ENCODE results near the gene CCNY.

The CCNY gene

GRCh38 chr10:35394411-35394851 lies 58.1 kb downstream of the CCNY start:
- in situ Hi-C loops (cut with HindIII; ENCODE audit: low pct_ligation_motif_present, low sequenced_read_pairs): no loop called here
- DNase-seq: no peak
- Histone ChIP-seq H3K36me3 (replicated peaks) (no peaks in the 10 kb centered on the region), H3K4me3 (ENCODE audit: low read depth, low read length) (no peak overlapping the region), H3K27ac (no peak overlapping the region), H3K27me3 (replicated peaks) (no peaks in the 10 kb centered on the region)
- no peak for TF ChIP-seq CTCF (IDR thresholded peaks at IDR 0.05; ENCODE audit: low read depth, low read length, missing control alignments)

GRCh38 chr10:35394934-35395333 lies 58.6 kb downstream of the CCNY start:
- TF ChIP-seq CTCF (IDR thresholded peaks at IDR 0.05; ENCODE audit: low read depth, low read length, missing control alignments): no peak
- H3K27me3 ChIP-seq (replicated peaks): no peaks in the 10 kb centered on the region

DNA sequence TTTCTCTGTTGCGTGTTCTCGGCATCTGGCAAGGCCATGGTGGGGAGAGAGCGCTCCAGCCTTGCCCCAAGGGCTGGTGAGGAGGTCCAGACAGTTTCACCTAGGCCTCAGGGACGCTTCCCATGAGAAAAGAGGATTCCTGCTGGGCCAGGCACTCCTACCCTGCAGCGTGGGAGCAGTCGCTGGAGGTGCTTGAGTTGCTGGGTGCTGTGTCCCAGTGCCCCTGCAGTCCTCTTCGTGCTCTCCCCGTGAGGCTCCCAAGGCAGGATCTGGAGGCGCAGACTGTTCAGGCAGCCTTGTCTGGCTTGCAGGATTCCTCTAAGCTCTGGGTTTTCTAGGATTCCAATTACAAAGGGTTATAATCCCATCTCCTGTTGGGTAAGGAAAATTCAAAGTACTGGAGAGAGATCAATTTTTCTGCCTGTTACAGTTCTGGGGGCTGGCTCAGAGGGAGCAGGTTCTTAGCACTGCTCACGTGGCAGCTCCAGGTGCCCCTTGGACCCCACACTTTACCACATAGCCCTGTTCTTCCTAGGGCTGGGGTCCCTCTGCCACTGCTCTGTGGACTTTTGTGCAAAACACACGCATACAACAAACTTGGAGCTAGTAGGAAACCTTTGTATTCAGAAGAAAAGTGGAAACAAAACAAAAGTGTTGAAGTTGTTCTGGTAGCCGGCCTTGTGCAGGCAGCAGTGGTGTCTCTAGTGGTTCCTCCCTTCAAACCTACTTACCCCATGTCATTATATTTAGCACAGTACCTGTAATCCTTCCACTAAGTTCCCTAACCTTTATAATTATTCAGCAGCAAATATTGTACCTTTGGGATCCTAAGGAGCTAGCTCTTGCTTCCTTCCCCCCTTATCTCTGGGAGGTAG lies 60.5 kb downstream of the CCNY start:
- no peaks in the 10 kb centered on the region for H3K27me3 ChIP-seq (replicated peaks)
- no peak for DNase-seq
- no peak for TF ChIP-seq CTCF (IDR thresholded peaks at IDR 0.05; ENCODE audit: low read depth, low read length, missing control alignments)
- H3K36me3 ChIP-seq (replicated peaks): no peaks in the 10 kb centered on the region
- H3K27ac ChIP-seq: no peak overlapping the region
- no peak overlapping the region for H3K4me3 ChIP-seq (ENCODE audit: low read depth, low read length)
- in situ Hi-C loops (cut with HindIII; ENCODE audit: low pct_ligation_motif_present, low sequenced_read_pairs): no loop called here

More at GRCh38 chr10:35394934-35395333, 58.6 kb downstream of the CCNY start:
- no peaks in the 10 kb centered on the region for H3K36me3 ChIP-seq (replicated peaks)
- no peak overlapping the region for H3K27ac ChIP-seq
- H3K4me3 ChIP-seq (ENCODE audit: low read depth, low read length): no peak overlapping the region
- in situ Hi-C loops (cut with HindIII; ENCODE audit: low pct_ligation_motif_present, low sequenced_read_pairs): no loop called here
- DNase-seq: no peak

DNA sequence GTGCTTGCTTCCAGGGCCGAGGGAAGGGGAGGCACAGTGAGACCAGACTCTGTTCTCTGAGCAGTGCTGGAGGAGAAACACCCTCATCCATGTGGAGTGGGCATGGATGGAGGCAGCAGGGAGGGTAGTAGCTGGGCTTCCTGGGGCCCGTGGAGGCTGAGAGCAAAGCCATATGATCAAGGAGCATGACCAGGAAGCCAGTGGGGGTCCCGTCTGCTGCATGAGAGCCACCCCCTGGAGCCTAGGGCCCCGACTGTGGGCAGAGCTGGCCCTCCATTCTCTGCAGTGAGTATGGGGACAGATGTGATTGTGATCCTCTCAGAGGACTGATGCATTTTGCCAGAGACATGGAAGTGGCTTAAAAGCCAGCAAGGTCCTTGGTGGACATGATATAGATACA lies 61.6 kb downstream of the CCNY start:
- in situ Hi-C loops (cut with HindIII; ENCODE audit: low pct_ligation_motif_present, low sequenced_read_pairs): no loop called here
- H3K4me3 ChIP-seq (ENCODE audit: low read depth, low read length): no peak overlapping the region
- no peak for TF ChIP-seq CTCF (IDR thresholded peaks at IDR 0.05; ENCODE audit: low read depth, low read length, missing control alignments)
- H3K27ac ChIP-seq: no peak overlapping the region
- DNase-seq: no peak
- H3K27me3 ChIP-seq (replicated peaks): no peaks in the 10 kb centered on the region
- H3K36me3 ChIP-seq (replicated peaks): no peaks in the 10 kb centered on the region

GRCh38 chr10:35398355-35398754 lies 62.0 kb downstream of the CCNY start:
- no peak for DNase-seq
- Histone ChIP-seq H3K4me3 (ENCODE audit: low read depth, low read length) (no peak overlapping the region), H3K27ac (no peak overlapping the region), H3K36me3 (replicated peaks) (no peaks in the 10 kb centered on the region), H3K27me3 (replicated peaks) (no peaks in the 10 kb centered on the region)
- no peak for TF ChIP-seq CTCF (IDR thresholded peaks at IDR 0.05; ENCODE audit: low read depth, low read length, missing control alignments)
- in situ Hi-C loops (cut with HindIII; ENCODE audit: low pct_ligation_motif_present, low sequenced_read_pairs): no loop called here

Data from brain microvascular endothelial cell (primary cell).